ENCODE results near the gene BEX1.
A peak's percentile ranks its signal among the peaks of the same experiment; 100 is the strongest.

The BEX1 gene

GRCh38 chrX:103098488-103098887 is 34.5 kb upstream of the BEX1 start:
- TF ChIP-seq CTCF (IDR thresholded peaks at IDR 0.05; ENCODE audit: extremely low read depth, insufficient read depth, missing control alignments): no peak
- DNase-seq (ENCODE audit: low spot score): no peak
- in situ Hi-C loops (cut with MboI; ENCODE audit: low pct_unique_long_range_greater_than_20kb, low sequenced_read_pairs, unreplicated experiment): no loop called here

GRCh38 chrX:103092942-103093341 is 29.0 kb upstream of the BEX1 start, which contains the start of gene NXF3:
TSS of gene NXF3 (minus strand) at chrX:103093143. CDS start at chrX:103093023, 120 bp downstream.
- in situ Hi-C loops (cut with MboI; ENCODE audit: low pct_unique_long_range_greater_than_20kb, low sequenced_read_pairs, unreplicated experiment): no loop called here
- DNase-seq (ENCODE audit: low spot score): no peak
- TF ChIP-seq CTCF (IDR thresholded peaks at IDR 0.05; ENCODE audit: extremely low read depth, insufficient read depth, missing control alignments): no peak

- no peak for TF ChIP-seq CTCF (IDR thresholded peaks at IDR 0.05; ENCODE audit: extremely low read depth, insufficient read depth, missing control alignments)
- in situ Hi-C loops (cut with MboI; ENCODE audit: low pct_unique_long_range_greater_than_20kb, low sequenced_read_pairs, unreplicated experiment): no loop called here
- no peak for DNase-seq (ENCODE audit: low spot score)
Measured at GRCh38 chrX:103081051-103081450, 17.1 kb upstream of the BEX1 start.

GRCh38 chrX:103073467-103073866 is 9.5 kb upstream of the BEX1 start:
- DNase-seq (ENCODE audit: low spot score): no peak
- no peak for TF ChIP-seq CTCF (IDR thresholded peaks at IDR 0.05; ENCODE audit: extremely low read depth, insufficient read depth, missing control alignments)
- in situ Hi-C loops (cut with MboI; ENCODE audit: low pct_unique_long_range_greater_than_20kb, low sequenced_read_pairs, unreplicated experiment): no loop called here

GRCh38 chrX:103066606-103067005 is 2.6 kb upstream of the BEX1 start:
- TF ChIP-seq CTCF (IDR thresholded peaks at IDR 0.05; ENCODE audit: extremely low read depth, insufficient read depth, missing control alignments): no peak
- in situ Hi-C loops (cut with MboI; ENCODE audit: low pct_unique_long_range_greater_than_20kb, low sequenced_read_pairs, unreplicated experiment): no loop called here
- DNase-seq (ENCODE audit: low spot score): no peak

GRCh38 chrX:103063191-103063845 is 653 bp downstream of the BEX1 start:
- no peak for TF ChIP-seq CTCF (IDR thresholded peaks at IDR 0.05; ENCODE audit: extremely low read depth, insufficient read depth, missing control alignments)
- peak; percentile 9 for DNase-seq (ENCODE audit: low spot score)
- in situ Hi-C loops (cut with MboI; ENCODE audit: low pct_unique_long_range_greater_than_20kb, low sequenced_read_pairs, unreplicated experiment): no loop called here

Data from GM13977 (cell line).